IMR-90 (cell line): ENCODE measurements around the gene GLP2R. TPM values are rescaled to one million over a fixed set of nuclear protein-coding genes. Genes with fewer than 3 reads are reported as not detected.

Source experiments
- ATAC-seq: fragments of 200-7000 bp; cut with Tn5 transposase; 2 replicates; pipeline ENCODE4 v1.9.1; 2020; ENCODE audit warnings: low read depth, mild to moderate bottlenecking, moderate library complexity
- BruUV-seq: library from RNA; stranded (reverse); fragments of 400-500 nt; replicated peaks from 2 replicates; lab custom pipeline; 2021; lab: Mats Ljungman, UMichigan
- CTCF ChIA-PET: fragments of 300-600 bp; formaldehyde crosslinking; extraction: SDS; loops from one replicate; lab custom pipeline; 2021; ENCODE audit warnings: antibody characterized with exemption; lab: Yijun Ruan, JAX
- POLR2A ChIA-PET: fragments of 300-600 bp; sonication (Branson Sonifier 250); formaldehyde crosslinking; loops from one replicate; lab custom pipeline; 2022; ENCODE audit warnings: antibody characterized with exemption; ENCODE audit not compliant: unreplicated experiment; lab: Charles Lee
- DNase-seq: peaks from one replicate; pipeline ENCODE4 v3.0.0; 2013
- H2AFZ ChIP-seq: replicated peaks from 2 replicates; pipeline ENCODE3; 2013; ENCODE audit warnings: low read length, mild to moderate bottlenecking; ENCODE audit not compliant: poor library complexity
- H2AK5ac ChIP-seq: 2 replicates; pipeline ENCODE4 v1.6.1; 2013; ENCODE audit warnings: low read depth, low read length, inconsistent platforms
- H2AK9ac ChIP-seq: replicated peaks from 2 replicates; pipeline ENCODE3; 2013; ENCODE audit warnings: mild to moderate bottlenecking, low read depth, low read length, moderate library complexity; ENCODE audit not compliant: poor library complexity
- H2BK120ac ChIP-seq: 2 replicates; pipeline ENCODE4 v1.6.1; 2013; ENCODE audit warnings: low read depth, low read length, inconsistent platforms
- H2BK15ac ChIP-seq: 3 replicates; pipeline ENCODE4 v1.6.1; 2013; ENCODE audit warnings: low read depth, low read length, inconsistent platforms
- H2BK20ac ChIP-seq: 2 replicates; pipeline ENCODE4 v1.6.1; 2013; ENCODE audit warnings: low read depth, mild to moderate bottlenecking, inconsistent platforms, low read length, moderate library complexity
- H2BK5ac ChIP-seq: 2 replicates; pipeline ENCODE4 v1.6.1; 2013; ENCODE audit warnings: mild to moderate bottlenecking, low read depth, low read length, inconsistent platforms; ENCODE audit not compliant: poor library complexity, severe bottlenecking
- H3K14ac ChIP-seq: replicated peaks from 2 replicates; pipeline ENCODE4 v1.6.1; 2013; ENCODE audit warnings: low read depth, low read length, inconsistent platforms
- H3K18ac ChIP-seq: 2 replicates; pipeline ENCODE4 v1.6.1; 2013; ENCODE audit warnings: low read depth, low read length, control low read depth
- H3K23ac ChIP-seq: 2 replicates; pipeline ENCODE4 v1.6.1; 2013; ENCODE audit warnings: low read depth, low read length, inconsistent platforms
- H3K27ac ChIP-seq: 2 replicates; pipeline ENCODE4 v1.5.1; 2013; ENCODE audit warnings: mild to moderate bottlenecking, control low read depth, low read length; ENCODE audit not compliant: insufficient read depth
- H3K27me3 ChIP-seq: 2 replicates; pipeline ENCODE4 v1.6.1; 2013; ENCODE audit warnings: low read length; ENCODE audit not compliant: control insufficient read depth, insufficient read depth
- H3K36me3 ChIP-seq: 2 replicates; pipeline ENCODE4 v1.6.1; 2013; ENCODE audit warnings: low read length, mixed read lengths; ENCODE audit not compliant: control insufficient read depth, insufficient read depth
- H3K4ac ChIP-seq: 2 replicates; pipeline ENCODE4 v1.6.1; 2013; ENCODE audit warnings: low read depth, low read length, inconsistent platforms
- H3K4me1 ChIP-seq: 2 replicates; pipeline ENCODE4 v1.6.1; 2013; ENCODE audit warnings: low read length, mixed read lengths; ENCODE audit not compliant: control insufficient read depth, insufficient read depth
- H3K4me2 ChIP-seq: 2 replicates; pipeline ENCODE4 v1.6.1; 2013; ENCODE audit warnings: low read depth, mild to moderate bottlenecking, control low read depth, low read length, moderate library complexity
- H3K4me3 ChIP-seq: 2 replicates; pipeline ENCODE4 v1.5.1; 2013; ENCODE audit warnings: low read depth, mild to moderate bottlenecking, control low read depth, low read length, moderate library complexity; ENCODE audit not compliant: insufficient read depth
- H3K56ac ChIP-seq: 2 replicates; pipeline ENCODE4 v1.6.1; 2013; ENCODE audit warnings: low read length, inconsistent platforms; ENCODE audit not compliant: insufficient read depth; ENCODE audit errors: extremely low read depth
- H3K79me1 ChIP-seq, 2 experiments: 2 replicates each; pipeline ENCODE4 v1.6.1; 2013; ENCODE audit warnings: low read length in 2 of 2, inconsistent platforms in 1 of 2, low read depth in 1 of 2
- H3K9ac ChIP-seq: 2 replicates; pipeline ENCODE4 v1.6.1; 2013; ENCODE audit warnings: low read depth, low read length, control low read depth
- H3K9me1 ChIP-seq: 2 replicates; pipeline ENCODE4 v1.6.1; 2013; ENCODE audit warnings: low read length, inconsistent platforms; ENCODE audit not compliant: insufficient read depth
- H3K9me3 ChIP-seq: 2 replicates; pipeline ENCODE4 v1.6.1; 2013; ENCODE audit warnings: low read length; ENCODE audit not compliant: control insufficient read depth, insufficient read depth
- H4K20me1 ChIP-seq: 2 replicates; pipeline ENCODE4 v1.6.1; 2013; ENCODE audit warnings: low read length, inconsistent platforms; ENCODE audit not compliant: insufficient read depth
- H4K5ac ChIP-seq: 2 replicates; pipeline ENCODE4 v1.6.1; 2013; ENCODE audit warnings: mild to moderate bottlenecking, low read depth, low read length, control low read depth
- H4K8ac ChIP-seq, 2 experiments: 2 replicates each; pipeline ENCODE4 v1.6.1; 2013; ENCODE audit warnings: low read depth in 2 of 2, low read length in 2 of 2, control low read depth in 1 of 2, inconsistent platforms in 1 of 2
- H4K91ac ChIP-seq: 2 replicates; pipeline ENCODE4 v1.6.1; 2013; ENCODE audit warnings: low read depth, low read length, inconsistent platforms; ENCODE audit not compliant: insufficient read depth
- BHLHE40 ChIP-seq: fragments of 150-350 bp; IDR thresholded peaks from 2 replicates; pipeline ENCODE4 v1.6.1; 2016; ENCODE audit warnings: mild to moderate bottlenecking, low read depth, low read length
- CEBPB ChIP-seq: IDR thresholded peaks from 2 replicates; pipeline ENCODE4 v1.6.1; 2012; ENCODE audit warnings: low read depth, low read length, improper control_type of control experiment
- CHD1 ChIP-seq: IDR thresholded peaks from 2 replicates; pipeline ENCODE4 v1.6.1; 2012; ENCODE audit warnings: low read depth, low read length, improper control_type of control experiment
- CTCF ChIP-seq: conservative IDR thresholded peaks from 2 replicates; pipeline ENCODE4 v1.5.1; 2012; ENCODE audit warnings: mild to moderate bottlenecking, low read depth, low read length, improper control_type of control experiment
- ELK1 ChIP-seq: fragments of 150-350 bp; IDR thresholded peaks from 2 replicates; pipeline ENCODE4 v1.6.1; 2016; ENCODE audit warnings: low read depth, mild to moderate bottlenecking, low read length, moderate library complexity, borderline replicate concordance
- FOS ChIP-seq: fragments of 150-350 bp; IDR thresholded peaks from 2 replicates; pipeline ENCODE4 v1.6.1; 2016; ENCODE audit warnings: low read depth, low read length
- MAFK ChIP-seq: IDR thresholded peaks from 2 replicates; pipeline ENCODE4 v1.6.1; 2012; ENCODE audit warnings: low read depth, low read length, improper control_type of control experiment
- MAZ ChIP-seq: IDR thresholded peaks from 2 replicates; pipeline ENCODE4 v1.6.1; 2012; ENCODE audit warnings: low read depth, mild to moderate bottlenecking, low read length, improper control_type of control experiment, moderate library complexity, borderline replicate concordance
- MXI1 ChIP-seq: IDR thresholded peaks from 2 replicates; pipeline ENCODE4 v1.6.1; 2012; ENCODE audit warnings: low read depth, mild to moderate bottlenecking, low read length, moderate library complexity, borderline replicate concordance
- NFE2L2 ChIP-seq: fragments of 150-350 bp; IDR thresholded peaks from 2 replicates; pipeline ENCODE4 v1.6.1; 2016; ENCODE audit warnings: low read depth, mild to moderate bottlenecking, low read length
- POLR2A ChIP-seq: IDR thresholded peaks from 2 replicates; pipeline ENCODE4 v1.6.1; 2012; ENCODE audit warnings: mild to moderate bottlenecking, low read depth, low read length
- RAD21 ChIP-seq: IDR thresholded peaks from 2 replicates; pipeline ENCODE4 v1.6.1; 2012; ENCODE audit warnings: low read length, improper control_type of control experiment
- RCOR1 ChIP-seq: IDR thresholded peaks from 2 replicates; pipeline ENCODE4 v1.6.1; 2012; ENCODE audit warnings: mild to moderate bottlenecking, low read length, improper control_type of control experiment; ENCODE audit not compliant: insufficient replicate concordance
- RFX5 ChIP-seq: IDR thresholded peaks from 2 replicates; pipeline ENCODE4 v1.8.0; 2012; ENCODE audit warnings: low read depth, mild to moderate bottlenecking, low read length, moderate library complexity
- SMC3 ChIP-seq: fragments of 150-350 bp; IDR thresholded peaks from 2 replicates; pipeline ENCODE4 v1.6.1; 2016; ENCODE audit warnings: low read depth, mild to moderate bottlenecking, antibody characterized with exemption, low read length, moderate library complexity
- USF2 ChIP-seq: fragments of 150-350 bp; IDR thresholded peaks from 2 replicates; pipeline ENCODE4 v1.6.1; 2017; ENCODE audit warnings: mild to moderate bottlenecking, antibody characterized with exemption, low read length, low read depth
- WGBS, 2 experiments: methylation state at CpG; one replicate each; pipeline versions ENCODE4 v1.1.5 to v1.1.7; 2013; ENCODE audit warnings: missing lambda C conversion rate in 2 of 2; ENCODE audit not compliant: insufficient read length in 1 of 2; ENCODE audit errors: extremely low coverage in 2 of 2; 5-methylcytosine and 5-hydroxymethylcytosine counted together
- dilution Hi-C: fragments of 300-500 bp; cut with HindIII; formaldehyde crosslinking; loops from one replicate; pipeline ENCODE4 v1.14.3; 2018; ENCODE audit warnings: low sequenced_read_pairs; ENCODE audit not compliant: unreplicated experiment
- in situ Hi-C: fragments of 300-500 bp; cut with MboI; formaldehyde crosslinking; loops from 3 replicates; pipeline ENCODE4 v1.14.3; 2019; ENCODE audit warnings: low sequenced_read_pairs, inconsistent platforms, mixed read lengths
- intact Hi-C: fragments of 100-400 bp; cut with micrococcal nuclease; formaldehyde crosslinking; loops from 2 replicates; pipeline ENCODE4 v1.10.0; 2022
- polyA plus RNA-seq, 3 experiments: library from polyadenylated mRNA; depleted of rRNA; stranded (reverse); fragments of >200 nt; gene quantifications; 2 replicates each; pipeline ENCODE4 v1.2.3, GENCODE V29; 2012; ENCODE audit warnings: low replicate concordance in 1 of 3
- total RNA-seq: library from RNA; depleted of rRNA; stranded (reverse); fragments of >200 nt; gene quantifications from 2 replicates; pipeline ENCODE4 v1.2.3, GENCODE V29; 2012

Gene GLP2R
- total and polyA plus RNA-seq, 2 of the 4 experiments (the other 2 are of a cell fraction) = 0.07 TPM; not detected in 1

- CTCF ChIA-PET = no interaction called here
These were observed 37.1 kb upstream of the GLP2R start for GRCh38 chr17:9788601-9789000.

More at GRCh38 chr17:9788601-9789000, 37.1 kb upstream of the GLP2R start:
- Histone ChIP-seq H3K27me3 (no peaks in the 10 kb centered on the region), H3K9me3 (peaks cover 3% of the 10 kb centered on the region; the same call in 1 of the 2 replicates), H4K8ac (no peak overlapping the region), H3K14ac (no peak overlapping the region), H3K4me2 (no peak overlapping the region), H3K9me1 (no peaks in the 10 kb centered on the region), H2AFZ (no peak overlapping the region), H3K4me3 (no peak overlapping the region), H3K27ac (no peak overlapping the region), H2BK5ac (no peak overlapping the region), H3K36me3 (no peaks in the 10 kb centered on the region), H3K23ac (no peak overlapping the region), H3K9ac (no peak overlapping the region), H2BK120ac (no peak overlapping the region), H3K4ac (no peak overlapping the region), H4K20me1 (no peaks in the 10 kb centered on the region), H4K5ac (no peak overlapping the region), H3K79me1 (no peaks in the 10 kb centered on the region), H4K91ac (no peak overlapping the region), H3K56ac (no peak overlapping the region), H2BK15ac (no peak overlapping the region), H2AK9ac (no peak overlapping the region), H3K18ac (no peak overlapping the region), H3K4me1 (no peaks in the 10 kb centered on the region), H2AK5ac (no peak overlapping the region), H2BK20ac (no peak overlapping the region)
- dilution Hi-C loops (no loop called here), in situ Hi-C loops (loop anchor here (10.0 kb wide), 1 partner anchor 64 kb away; no protein-coding TSS in a partner anchor), intact Hi-C loops (no loop called here)
- ATAC-seq = no peak
- POLR2A ChIA-PET = no interaction called here
- WGBS, 2 experiments = no CpG with 5 or more reads among the region's 8 CpGs
- no peak for DNase-seq
- no TSS peak for BruUV-seq
- TF ChIP-seq CHD1 (no peak), FOS (no peak), SMC3 (no peak), RFX5 (no peak), BHLHE40 (no peak), NFE2L2 (no peak), USF2 (no peak), MAZ (no peak), CTCF (no peak), MAFK (no peak), ELK1 (no peak), RCOR1 (no peak), MXI1 (no peak), CEBPB (no peak), POLR2A (no peak), RAD21 (no peak)
